SJCRH30 (cell line): ENCODE measurements around the gene AFF1. TPM values are rescaled to one million over a fixed set of nuclear protein-coding genes. Genes with fewer than 3 reads are reported as not detected.
"Not testable (repeated sequence)": the region's sequence is repeated elsewhere in the genome, so short reads cannot be mapped to it uniquely, and the experiment has no call there.

Experiments used
- DNase-seq, 2 experiments: peaks; one replicate each; pipeline ENCODE4 v3.0.0-alpha.2; 2015 to 2020
- H3K27ac ChIP-seq: fragments of 250-450 bp; sonication (Bioruptor Pico); 2 replicates; pipeline ENCODE4 v1.5.1; 2020; ENCODE audit warnings: mild to moderate bottlenecking, moderate library complexity
- H3K27me3 ChIP-seq: fragments of 250-450 bp; sonication (Bioruptor Pico); 2 replicates; pipeline ENCODE4 v1.5.1; 2020; ENCODE audit warnings: mild to moderate bottlenecking, moderate library complexity
- H3K36me3 ChIP-seq: fragments of 250-450 bp; sonication (Bioruptor Pico); 2 replicates; pipeline ENCODE4 v1.5.1; 2020; ENCODE audit warnings: mild to moderate bottlenecking, moderate library complexity
- H3K4me1 ChIP-seq: fragments of 250-450 bp; sonication (Bioruptor Pico); 2 replicates; pipeline ENCODE4 v1.5.1; 2020; ENCODE audit warnings: mild to moderate bottlenecking, moderate library complexity
- H3K4me3 ChIP-seq: fragments of 250-450 bp; sonication (Bioruptor Pico); 2 replicates; pipeline ENCODE4 v1.5.1; 2020; ENCODE audit warnings: mild to moderate bottlenecking, moderate library complexity
- H3K9me3 ChIP-seq: fragments of 250-450 bp; sonication (Bioruptor Pico); replicated peaks from 2 replicates; pipeline ENCODE4 v1.5.1; 2020; ENCODE audit warnings: mild to moderate bottlenecking, moderate library complexity
- total RNA-seq: library from RNA; depleted of rRNA; stranded (reverse); fragments of >200 nt; shearing (Covaris generic); gene quantifications from 2 replicates; pipeline ENCODE4 v1.2.3, GENCODE V29; 2014

AFF1 gene
- total RNA-seq, 1 experiment from 2014 or later, result 16.1 TPM

DNA sequence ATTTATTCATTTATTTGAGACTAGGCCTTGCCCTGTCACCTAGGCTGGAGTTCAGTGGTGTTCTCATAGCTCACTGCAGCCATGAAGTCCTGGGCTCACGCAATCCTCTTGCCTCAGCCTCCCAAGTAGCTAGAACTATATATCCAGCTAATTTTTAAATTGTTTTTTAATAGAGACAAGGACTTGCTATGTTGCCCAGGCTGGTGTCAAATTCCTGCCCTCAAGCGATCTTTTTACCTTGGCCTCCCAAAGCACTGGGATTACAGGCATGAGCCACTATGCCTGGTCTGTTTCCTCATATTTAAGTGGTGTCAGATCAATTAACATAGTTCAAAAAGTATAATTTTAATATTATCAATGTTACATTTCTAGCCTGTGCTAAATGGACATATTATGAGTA is 68.5 kb downstream of the AFF1 start:
- DNase-seq, result peak; percentile 14 to 44
- Histone ChIP-seq H3K9me3 (no peaks in the 10 kb centered on the region), H3K27ac (no peak overlapping the region), H3K36me3 (no peaks in the 10 kb centered on the region), H3K27me3 (no peaks in the 10 kb centered on the region), H3K4me1 (0 out of 2 replicates have a peak, but pooled peaks cover 3% of the 10 kb centered on the region), H3K4me3 (no peak overlapping the region)

DNA sequence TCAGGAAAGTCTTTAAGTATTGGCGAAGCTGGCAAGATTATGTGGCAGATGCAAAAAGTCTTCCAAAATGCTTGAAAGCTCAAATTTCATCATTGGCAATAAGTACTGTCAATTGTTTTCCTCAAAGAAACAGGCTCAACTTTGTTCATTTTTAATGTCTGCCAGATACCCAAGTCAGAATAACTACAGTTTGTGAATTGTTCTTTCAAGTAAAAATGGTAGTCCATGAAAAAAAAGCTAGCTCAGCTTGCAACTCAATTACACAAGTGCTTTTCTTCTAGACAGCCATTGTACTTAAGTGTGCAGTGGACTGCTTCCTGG is 70.5 kb downstream of the AFF1 start:
- Histone ChIP-seq H3K9me3 (no peaks in the 10 kb centered on the region), H3K4me1 (0 out of 2 replicates have a peak, but pooled peaks cover 3% of the 10 kb centered on the region), H3K27ac (no peak overlapping the region; the same call in 1 of the 2 replicates), H3K4me3 (peak overlapping the region; percentile 88), H3K27me3 (no peaks in the 10 kb centered on the region), H3K36me3 (no peaks in the 10 kb centered on the region)
- DNase-seq, result peak in 1 of 2 experiments; percentile 34

DNA sequence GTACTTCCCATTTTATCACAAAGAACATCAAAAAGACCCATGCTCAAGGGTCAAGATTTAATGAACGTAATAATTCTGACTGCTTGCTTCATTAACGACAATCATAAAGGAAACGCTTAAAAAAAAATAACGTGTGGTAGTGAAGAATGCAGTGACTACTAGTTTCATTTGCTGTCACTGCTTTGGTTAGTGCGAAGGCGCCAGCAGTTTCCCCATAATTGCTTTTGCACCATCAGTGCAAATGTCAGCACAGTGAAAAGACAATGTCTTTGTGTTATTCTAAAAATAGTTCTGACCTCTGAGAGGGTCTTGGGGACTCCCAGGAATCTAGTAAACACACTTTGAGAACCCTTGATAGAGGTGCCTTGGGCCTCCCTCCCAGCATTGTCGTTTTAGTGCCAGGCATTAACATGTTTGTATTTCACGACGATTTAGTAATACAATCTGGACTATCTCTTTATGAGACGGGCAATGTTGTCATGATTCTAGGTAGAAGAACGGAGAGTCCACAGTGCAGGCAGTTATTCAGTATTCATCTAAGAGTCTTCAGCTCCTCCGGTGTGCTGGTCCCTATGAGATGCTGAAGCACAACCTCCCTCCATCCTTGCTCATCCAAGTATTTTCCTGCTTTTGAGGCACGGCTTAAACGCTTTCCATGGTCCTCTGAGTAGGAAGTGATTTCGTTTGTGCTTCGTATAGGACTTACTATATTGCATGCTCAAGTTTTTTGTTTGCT is 71.0 kb downstream of the AFF1 start:
- H3K4me3 ChIP-seq, result peak overlapping the region; percentile 88
- no peaks in the 10 kb centered on the region for H3K9me3 ChIP-seq
- H3K36me3 ChIP-seq, result no peaks in the 10 kb centered on the region
- DNase-seq, result peak; percentile 36 to 69
- H3K27me3 ChIP-seq, result no peaks in the 10 kb centered on the region
- 0 out of 2 replicates have a peak, but pooled peaks cover 3% of the 10 kb centered on the region for H3K4me1 ChIP-seq
- peak overlapping the region; percentile 98 for H3K27ac ChIP-seq

DNA sequence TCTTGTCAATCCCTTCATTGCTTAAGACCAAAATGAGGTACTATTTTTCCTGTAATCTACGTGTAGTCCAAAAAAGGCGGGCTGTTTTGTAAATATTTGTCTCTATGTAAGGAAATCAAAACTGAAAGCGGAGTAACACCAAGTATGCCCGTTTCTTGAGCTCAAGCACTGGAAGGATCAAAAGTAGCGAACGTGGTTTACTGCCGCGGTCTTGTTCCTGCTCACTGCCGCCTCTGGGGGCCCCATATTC is 71.5 kb downstream of the AFF1 start:
- Histone ChIP-seq H3K4me1 (0 out of 2 replicates have a peak, but pooled peaks cover 3% of the 10 kb centered on the region), H3K4me3 (peak overlapping the region; percentile 88), H3K27ac (peak overlapping the region; percentile 98), H3K27me3 (no peaks in the 10 kb centered on the region), H3K36me3 (no peaks in the 10 kb centered on the region), H3K9me3 (no peaks in the 10 kb centered on the region)
- no peak for DNase-seq

DNA sequence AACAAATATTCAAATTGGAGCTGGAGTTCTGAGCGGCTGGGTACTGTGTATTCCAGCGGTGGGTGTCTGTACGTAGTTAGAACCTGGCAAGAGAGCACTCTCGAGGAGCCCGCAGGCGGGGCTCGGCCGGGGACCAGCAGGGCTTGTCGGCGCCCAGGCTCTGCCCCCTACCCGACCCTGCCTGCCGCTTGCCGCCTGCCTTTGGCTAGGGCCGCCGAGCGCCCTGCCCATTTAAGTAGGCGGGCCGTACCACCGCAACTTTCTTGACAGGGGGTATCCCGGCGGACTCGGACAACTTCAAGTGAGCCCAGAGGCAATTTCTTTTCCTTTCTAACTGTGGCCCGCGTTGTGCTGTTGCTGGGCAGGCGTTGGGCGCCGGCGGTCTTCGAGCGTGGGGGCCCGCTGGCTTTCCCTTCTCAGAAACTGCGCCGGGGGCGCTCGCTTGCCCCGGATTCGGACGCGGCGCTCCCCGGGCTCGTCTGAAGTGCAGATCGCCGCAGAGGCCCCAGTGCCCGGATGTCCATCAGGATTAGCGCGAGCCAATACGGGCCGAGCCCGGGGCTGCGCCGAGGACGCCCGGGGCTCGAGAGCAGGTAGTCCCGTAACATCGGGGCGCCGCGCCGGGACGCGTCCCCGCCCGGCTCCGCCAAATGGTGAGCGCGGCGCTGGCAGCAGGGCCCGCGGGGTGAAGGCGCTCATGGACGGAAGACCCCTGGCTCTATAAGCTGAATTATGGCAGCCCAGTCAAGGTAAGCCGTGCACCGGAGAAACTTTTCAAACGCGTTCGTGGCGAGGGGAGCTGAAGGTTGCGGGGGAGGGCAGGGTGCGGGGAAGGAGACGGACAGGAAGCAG is 72.1 kb downstream of the AFF1 start:
- H3K36me3 ChIP-seq, result no peaks in the 10 kb centered on the region
- H3K27ac ChIP-seq, result peak overlapping the region; percentile 98
- peak; percentile 97 to 98 for DNase-seq
- no peaks in the 10 kb centered on the region for H3K27me3 ChIP-seq
- H3K9me3 ChIP-seq, result no peaks in the 10 kb centered on the region
- peak overlapping the region; percentile 88 for H3K4me3 ChIP-seq
- 0 out of 2 replicates have a peak, but pooled peaks cover 3% of the 10 kb centered on the region for H3K4me1 ChIP-seq

DNA sequence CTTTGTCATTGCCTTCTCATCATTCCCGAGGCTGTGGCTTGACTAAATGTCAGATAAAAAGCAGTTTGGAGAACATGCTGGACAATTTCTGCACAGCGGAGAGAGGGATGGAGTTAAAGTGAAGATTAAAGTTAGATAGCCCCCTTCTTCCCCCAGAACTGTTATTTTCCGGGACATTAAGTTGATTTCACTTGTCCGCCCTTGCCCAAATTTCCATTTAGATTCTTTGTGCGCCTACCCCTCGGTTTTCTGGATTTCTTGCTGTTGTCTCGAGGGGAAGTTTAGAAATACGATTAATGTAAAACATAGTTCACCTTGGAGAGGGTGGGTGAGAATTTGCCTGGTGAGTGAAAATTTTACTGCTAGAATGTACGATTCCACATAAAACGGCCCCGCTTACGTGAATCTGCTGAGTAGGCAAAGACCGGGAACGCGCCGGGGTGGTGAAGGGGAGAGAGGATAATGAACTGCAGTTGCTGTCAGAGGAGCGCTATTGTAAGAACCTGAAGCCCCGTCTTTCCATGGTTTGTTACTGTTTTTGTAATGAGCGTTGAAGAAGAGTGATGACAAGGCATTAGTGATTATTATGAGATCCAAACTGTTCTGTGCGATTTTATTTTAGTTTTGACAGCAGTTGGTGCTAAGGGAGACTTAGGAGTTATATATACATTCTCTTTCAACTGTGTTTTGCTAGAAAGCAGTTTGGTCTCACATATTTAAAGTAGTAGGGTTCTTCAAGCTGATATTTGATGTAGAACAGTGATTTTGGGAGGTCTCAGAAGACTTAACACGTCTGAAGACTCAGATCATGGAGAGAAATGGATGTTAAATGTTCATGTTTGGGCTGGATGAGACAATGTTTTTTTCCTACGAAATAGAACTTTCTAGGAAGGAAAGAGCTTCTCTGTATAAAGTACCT is 73.0 kb downstream of the AFF1 start:
- H3K36me3 ChIP-seq, result no peaks in the 10 kb centered on the region
- H3K9me3 ChIP-seq, result no peaks in the 10 kb centered on the region
- peak overlapping the region; percentile 98 for H3K27ac ChIP-seq
- peak; percentile 69 to 79 for DNase-seq
- peak overlapping the region; percentile 88 for H3K4me3 ChIP-seq
- H3K27me3 ChIP-seq, result no peaks in the 10 kb centered on the region
- 0 out of 2 replicates have a peak, but pooled peaks cover 3% of the 10 kb centered on the region for H3K4me1 ChIP-seq

DNA sequence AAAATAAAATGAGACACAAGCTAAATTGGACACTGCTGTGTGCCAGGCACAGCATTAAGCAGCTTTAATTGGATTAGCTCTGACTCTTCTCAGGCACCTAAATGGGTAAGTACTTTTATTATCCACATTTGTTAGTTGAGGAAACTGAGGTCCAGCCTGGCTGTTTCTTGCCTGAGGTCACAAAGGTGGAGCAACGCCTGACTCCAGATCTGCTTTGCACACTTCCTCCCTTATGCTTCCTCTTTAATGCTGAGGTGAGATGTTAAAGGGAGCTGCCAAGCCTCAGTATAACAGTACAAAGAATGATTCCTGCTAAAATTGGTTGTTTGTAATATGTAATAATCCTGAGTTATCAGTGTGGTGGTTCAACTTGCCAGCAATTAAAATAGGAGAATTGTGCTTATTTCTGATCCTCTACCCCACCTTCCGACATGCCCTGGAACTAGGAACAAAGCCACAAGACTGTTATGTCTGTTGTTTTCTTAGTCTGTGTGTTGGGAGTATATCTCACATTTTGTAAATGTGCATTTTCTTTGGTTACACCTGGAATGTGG is 74.4 kb downstream of the AFF1 start:
- Histone ChIP-seq H3K36me3 (no peaks in the 10 kb centered on the region), H3K4me1 (peaks cover 4% of the 10 kb centered on the region; the same call in 1 of the 2 replicates), H3K9me3 (no peaks in the 10 kb centered on the region), H3K27ac (no peak overlapping the region), H3K4me3 (no peak overlapping the region), H3K27me3 (no peaks in the 10 kb centered on the region)
- DNase-seq, result no peak

DNA sequence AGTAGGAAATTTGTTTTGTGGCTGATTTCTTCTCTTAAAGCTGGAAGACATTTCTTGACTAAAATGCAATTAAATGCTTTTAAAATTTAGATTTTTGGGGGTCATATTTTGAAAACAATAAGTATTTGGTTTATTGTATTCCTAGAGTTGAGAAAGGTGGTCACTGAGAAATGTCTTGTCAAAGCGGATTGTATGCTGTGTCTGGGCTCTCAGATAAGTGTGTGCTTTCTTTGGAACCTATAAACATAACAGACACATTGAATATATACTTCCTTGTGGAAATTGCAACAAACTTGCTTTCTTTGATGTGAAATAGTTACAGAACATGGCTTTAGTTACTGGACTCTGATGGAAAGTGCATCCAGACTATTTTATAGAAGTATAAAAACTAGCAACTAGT is 75.4 kb downstream of the AFF1 start:
- DNase-seq, result no peak
- H3K27me3 ChIP-seq, result no peaks in the 10 kb centered on the region
- H3K4me1 ChIP-seq, result peaks cover 5% of the 10 kb centered on the region
- no peak overlapping the region for H3K4me3 ChIP-seq
- no peaks in the 10 kb centered on the region for H3K9me3 ChIP-seq
- no peak overlapping the region for H3K27ac ChIP-seq
- H3K36me3 ChIP-seq, result no peaks in the 10 kb centered on the region

DNA sequence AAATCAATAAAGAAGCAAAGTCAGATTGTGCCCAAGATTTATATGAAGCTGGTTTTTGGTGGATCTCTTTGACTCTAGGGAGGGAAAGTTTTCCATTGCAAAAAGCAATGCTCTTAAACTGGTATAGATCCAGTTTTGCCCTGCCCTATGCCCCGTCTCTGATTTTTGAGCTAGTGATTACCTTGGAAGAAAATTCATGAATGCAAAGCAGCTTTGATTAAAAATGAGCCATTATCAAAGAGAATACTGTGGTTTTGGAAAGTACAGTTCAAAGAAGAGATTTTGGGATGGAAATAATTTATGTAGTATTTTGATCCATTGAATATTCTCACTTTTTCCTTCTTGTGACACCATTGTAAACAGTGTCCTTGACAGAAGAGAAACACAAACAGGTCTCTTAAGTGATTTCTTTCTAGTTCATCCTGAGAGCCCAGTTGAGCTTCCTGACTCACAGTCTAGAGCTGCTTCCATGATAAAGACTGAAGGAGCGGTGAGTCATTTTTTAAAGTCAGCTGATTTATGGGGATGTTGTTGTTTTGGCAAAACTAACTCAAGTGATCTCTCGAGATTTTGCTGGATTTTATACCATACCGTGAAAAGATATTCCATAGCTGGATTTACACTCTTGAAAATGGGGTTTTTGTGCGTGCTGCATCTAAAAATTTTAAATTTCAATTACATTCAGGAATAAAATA is 76.7 kb downstream of the AFF1 start:
- Histone ChIP-seq H3K9me3 (no peaks in the 10 kb centered on the region), H3K27ac (no peak overlapping the region), H3K27me3 (no peaks in the 10 kb centered on the region), H3K36me3 (no peaks in the 10 kb centered on the region), H3K4me1 (peaks cover 5% of the 10 kb centered on the region), H3K4me3 (no peak overlapping the region)
- DNase-seq, result no peak

DNA sequence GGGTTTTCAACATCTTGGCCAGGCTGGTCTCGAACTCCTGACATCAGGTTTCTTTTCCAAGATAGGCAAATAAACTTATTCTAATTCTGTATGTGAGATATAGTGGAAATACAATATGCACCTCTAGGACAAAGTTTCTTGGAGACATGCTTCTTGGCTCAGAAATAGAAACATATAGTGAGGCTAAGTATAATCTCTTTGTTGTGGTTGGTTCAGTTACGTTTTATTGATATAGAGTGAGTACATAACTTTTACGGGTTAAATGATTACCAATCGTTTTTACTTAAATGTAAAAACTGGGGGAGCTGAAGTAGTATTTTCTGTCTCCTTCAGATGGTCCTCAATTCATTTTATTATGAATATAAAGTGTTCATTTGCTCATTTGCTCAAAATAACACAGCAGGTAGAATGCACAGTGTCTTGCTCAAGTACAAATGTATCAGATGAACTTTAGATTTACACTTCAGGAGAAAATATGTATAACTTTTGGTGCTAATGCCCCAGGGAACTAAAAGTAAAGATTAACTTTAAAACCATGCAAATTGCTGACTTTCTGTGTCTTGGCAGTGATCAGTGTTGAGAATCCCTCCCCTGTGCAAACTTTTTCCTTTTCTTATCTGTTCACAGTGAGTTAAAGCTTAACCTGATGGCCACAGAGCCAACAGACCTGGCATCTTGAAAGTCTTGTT is 77.6 kb downstream of the AFF1 start:
- Histone ChIP-seq H3K27ac (no peak overlapping the region), H3K4me1 (peaks cover 5% of the 10 kb centered on the region), H3K36me3 (no peaks in the 10 kb centered on the region), H3K4me3 (no peak overlapping the region), H3K9me3 (no peaks in the 10 kb centered on the region), H3K27me3 (no peaks in the 10 kb centered on the region)
- DNase-seq, result no peak

DNA sequence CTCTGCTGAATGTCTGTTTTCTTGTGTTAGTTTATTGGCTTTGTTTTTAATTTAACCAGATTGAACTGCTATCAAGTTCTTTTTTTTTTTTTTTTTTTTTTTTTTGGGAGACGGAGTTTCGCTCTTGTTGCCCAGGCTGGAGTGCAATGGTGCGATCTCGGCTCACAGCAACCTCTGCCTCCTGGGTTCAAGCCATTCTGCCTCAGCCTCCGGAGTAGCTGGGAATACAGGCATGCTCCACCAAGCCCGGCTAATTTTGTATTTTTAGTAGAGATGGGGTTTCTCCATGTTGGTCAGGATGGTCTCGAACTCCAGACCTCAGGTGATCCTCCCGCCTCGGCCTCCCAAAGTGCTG is 78.1 kb downstream of the AFF1 start:
- H3K27ac ChIP-seq, result not testable (repeated sequence)

DNA sequence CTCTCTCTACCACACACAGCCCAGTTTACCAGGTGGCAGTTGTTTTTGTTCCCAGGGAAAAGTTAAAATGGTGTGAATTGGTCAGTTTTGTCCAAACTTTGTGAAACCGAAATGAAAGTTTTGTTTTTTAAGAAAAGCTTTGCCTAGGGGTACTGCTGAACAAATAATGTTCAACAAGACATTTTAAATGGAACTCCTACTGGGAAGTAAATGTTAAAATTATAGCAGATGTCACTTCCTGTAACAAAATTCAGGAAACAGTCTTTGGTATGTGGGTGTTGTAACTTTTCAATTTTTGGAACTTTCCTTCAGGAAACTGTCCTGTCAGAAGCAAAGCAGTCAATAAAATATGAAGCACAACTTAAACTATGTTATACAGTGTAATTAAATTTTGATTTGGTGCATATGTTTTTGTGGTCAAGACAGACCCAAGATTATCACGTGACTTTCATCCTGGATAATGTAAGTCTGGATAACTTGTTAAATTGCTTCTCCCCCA is 79.5 kb downstream of the AFF1 start:
- H3K4me3 ChIP-seq, result no peak overlapping the region
- no peak overlapping the region for H3K27ac ChIP-seq
- H3K36me3 ChIP-seq, result no peaks in the 10 kb centered on the region
- DNase-seq, result no peak
- H3K4me1 ChIP-seq, result peaks cover 5% of the 10 kb centered on the region
- H3K9me3 ChIP-seq, result no peaks in the 10 kb centered on the region
- no peaks in the 10 kb centered on the region for H3K27me3 ChIP-seq

More for the DNA sequence above, 78.1 kb downstream of the AFF1 start:
- H3K9me3 ChIP-seq, H3K27me3 ChIP-seq, H3K4me3 ChIP-seq, H3K4me1 ChIP-seq, DNase-seq, H3K36me3 ChIP-seq: not testable (repeated sequence)

DNA sequence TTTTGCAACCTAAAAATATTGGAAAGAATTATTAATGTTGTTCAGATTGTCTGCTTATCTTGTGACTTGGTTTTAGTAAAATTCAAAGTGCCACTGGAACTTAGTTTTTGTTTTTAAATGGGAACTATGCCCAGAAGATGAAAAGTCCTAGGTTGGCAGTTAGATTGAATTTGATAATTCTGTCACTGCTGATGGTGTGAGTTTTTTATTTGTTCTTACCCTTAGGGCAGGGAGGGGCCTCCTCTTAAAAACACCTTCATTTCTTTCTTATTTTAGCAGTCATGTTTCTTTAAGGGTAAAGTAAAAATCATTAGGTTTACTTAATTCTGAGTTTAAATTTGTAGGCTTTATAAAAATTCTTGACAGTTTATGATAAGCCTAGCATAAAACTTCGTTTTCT is 80.6 kb downstream of the AFF1 start:
- peaks cover 5% of the 10 kb centered on the region for H3K4me1 ChIP-seq
- DNase-seq, result no peak
- no peak overlapping the region for H3K27ac ChIP-seq
- H3K27me3 ChIP-seq, result no peaks in the 10 kb centered on the region
- H3K4me3 ChIP-seq, result no peak overlapping the region
- no peaks in the 10 kb centered on the region for H3K9me3 ChIP-seq
- no peaks in the 10 kb centered on the region for H3K36me3 ChIP-seq
